HEK293 (cell line): Measurements from ENCODE around the gene HECTD4.

ENCODE experiments used
- CTCF ChIA-PET: fragments of 350-600 bp; formaldehyde crosslinking; extraction: SDS; loops from one replicate; lab custom pipeline; 2021; ENCODE audit warnings: antibody characterized with exemption; lab: Yijun Ruan, JAX
- POLR2A ChIA-PET: fragments of 300-600 bp; formaldehyde crosslinking; extraction: SDS; loops from one replicate; lab custom pipeline; 2020; ENCODE audit warnings: antibody characterized with exemption, inconsistent platforms; lab: Yijun Ruan, JAX
- H3K27ac ChIP-seq: fragments of 200-500 bp; sonication (Bioruptor generic); 2 replicates; pipeline ENCODE4 v1.5.1; 2014; ENCODE audit warnings: low read depth, low read length, control low read depth, inconsistent platforms; ENCODE audit errors: extremely low read depth
- H3K36me3 ChIP-seq, 2 experiments: fragments of 200-500 bp in 1 of 2; sonication (Bioruptor generic) in 1 of 2; 1 replicate in 1 of 2; 2 replicates in 1 of 2; pipeline ENCODE4 v1.5.1; 2014 to 2017; ENCODE audit warnings: inconsistent platforms in 2 of 2, low read length in 2 of 2; ENCODE audit not compliant: control insufficient read depth in 2 of 2, insufficient read depth in 1 of 2
- H3K4me1 ChIP-seq: fragments of 200-500 bp; sonication (Bioruptor generic); 2 replicates; pipeline ENCODE4 v1.5.1; 2014; ENCODE audit warnings: mild to moderate bottlenecking, low read length, inconsistent platforms; ENCODE audit not compliant: control insufficient read depth, insufficient read depth
- H3K4me3 ChIP-seq: 2 replicates; pipeline ENCODE4 v1.5.1; 2011; ENCODE audit warnings: low read depth, mild to moderate bottlenecking, control low read depth, low read length, moderate library complexity
- H3K9me3 ChIP-seq: fragments of 200-500 bp; sonication (Bioruptor generic); 2 replicates; pipeline ENCODE4 v1.5.1; 2014; ENCODE audit warnings: low read depth, low read length, inconsistent platforms; ENCODE audit not compliant: control insufficient read depth, insufficient read depth
- GLI2 ChIP-seq: fragments of 450-650 bp; formaldehyde crosslinking; IDR thresholded peaks from 2 replicates; pipeline ENCODE4; 2017; ENCODE audit warnings: missing biosample characterization, missing genetic modification characterization, low read depth, borderline replicate concordance
- KLF8 ChIP-seq: fragments of 450-650 bp; formaldehyde crosslinking; IDR thresholded peaks from 2 replicates; pipeline ENCODE4 v1.5.1; 2016; ENCODE audit warnings: missing biosample characterization, missing genetic modification characterization
- MYNN ChIP-seq: fragments of 450-650 bp; formaldehyde crosslinking; IDR thresholded peaks from 2 replicates; pipeline ENCODE4 v1.5.1; 2016; ENCODE audit warnings: missing biosample characterization, missing genetic modification characterization, borderline replicate concordance
- REPIN1 ChIP-seq: fragments of 450-650 bp; formaldehyde crosslinking; IDR thresholded peaks from 2 replicates; pipeline ENCODE4 v1.5.1; 2017; ENCODE audit warnings: missing biosample characterization, missing genetic modification characterization, low read depth
- SCRT2 ChIP-seq: fragments of 450-650 bp; formaldehyde crosslinking; IDR thresholded peaks from 2 replicates; pipeline ENCODE4 v1.5.1; 2016; ENCODE audit warnings: missing biosample characterization, missing genetic modification characterization
- ZFP41 ChIP-seq: fragments of 450-650 bp; formaldehyde crosslinking; IDR thresholded peaks from 2 replicates; pipeline ENCODE4 v1.5.1; 2016; ENCODE audit warnings: missing biosample characterization, missing genetic modification characterization, borderline replicate concordance
- ZNF112 ChIP-seq: fragments of 450-650 bp; formaldehyde crosslinking; IDR thresholded peaks from 2 replicates; pipeline ENCODE4 v1.5.0; 2017; ENCODE audit warnings: missing biosample characterization, missing genetic modification characterization
- ZNF121 ChIP-seq: fragments of 450-650 bp; formaldehyde crosslinking; IDR thresholded peaks from 2 replicates; pipeline ENCODE4 v1.5.1; 2016; ENCODE audit warnings: missing biosample characterization, missing genetic modification characterization
- ZNF146 ChIP-seq: fragments of 450-650 bp; formaldehyde crosslinking; IDR thresholded peaks from 2 replicates; pipeline ENCODE4 v1.5.1; 2016; ENCODE audit warnings: missing biosample characterization, missing genetic modification characterization
- ZNF174 ChIP-seq: fragments of 450-650 bp; formaldehyde crosslinking; IDR thresholded peaks from 2 replicates; pipeline ENCODE4 v1.5.0; 2017; ENCODE audit warnings: missing biosample characterization, mild to moderate bottlenecking, missing genetic modification characterization
- ZNF211 ChIP-seq: fragments of 450-650 bp; formaldehyde crosslinking; IDR thresholded peaks from 2 replicates; pipeline ENCODE4 v1.5.1; 2016; ENCODE audit warnings: low read depth, missing biosample characterization, missing genetic modification characterization
- ZNF501 ChIP-seq: fragments of 450-650 bp; formaldehyde crosslinking; IDR thresholded peaks from 2 replicates; pipeline ENCODE4 v1.5.1; 2016; ENCODE audit warnings: missing biosample characterization, missing genetic modification characterization
- ZNF510 ChIP-seq: fragments of 450-650 bp; formaldehyde crosslinking; IDR thresholded peaks from 2 replicates; pipeline ENCODE4 v1.5.1; 2018; ENCODE audit warnings: mild to moderate bottlenecking, missing genetic modification characterization, missing biosample characterization; ENCODE audit not compliant: insufficient replicate concordance
- ZNF544 ChIP-seq: fragments of 450-650 bp; formaldehyde crosslinking; IDR thresholded peaks from 2 replicates; pipeline ENCODE4 v1.5.0; 2017; ENCODE audit warnings: missing biosample characterization, missing genetic modification characterization
- ZNF843 ChIP-seq: fragments of 450-650 bp; formaldehyde crosslinking; IDR thresholded peaks from 2 replicates; pipeline ENCODE4 v1.5.1; 2016; ENCODE audit warnings: missing biosample characterization, missing genetic modification characterization
- ZXDB ChIP-seq: fragments of 450-650 bp; formaldehyde crosslinking; IDR thresholded peaks from 2 replicates; pipeline ENCODE4 v1.5.1; 2016; ENCODE audit warnings: missing biosample characterization, missing genetic modification characterization
- TF ChIP-seq, protein P1 (sequence below): fragments of 450-650 bp; formaldehyde crosslinking; IDR thresholded peaks from 2 replicates; pipeline ENCODE4 v1.5.1; 2016; ENCODE audit warnings: missing biosample characterization, missing genetic modification characterization
- TF ChIP-seq, protein P2 (sequence below): fragments of 450-650 bp; formaldehyde crosslinking; IDR thresholded peaks from 2 replicates; pipeline ENCODE4 v1.5.1; 2016; ENCODE audit warnings: missing biosample characterization, missing genetic modification characterization
- TF ChIP-seq, protein P3 (sequence below): fragments of 450-650 bp; formaldehyde crosslinking; IDR thresholded peaks from 2 replicates; pipeline ENCODE4 v1.5.1; 2016; ENCODE audit warnings: missing biosample characterization, missing genetic modification characterization
- TF ChIP-seq, protein P4 (sequence below): fragments of 450-650 bp; formaldehyde crosslinking; IDR thresholded peaks from 2 replicates; pipeline ENCODE4 v1.5.1; 2016; ENCODE audit warnings: missing biosample characterization, missing genetic modification characterization
- TF ChIP-seq, protein P5 (sequence below): fragments of 450-650 bp; formaldehyde crosslinking; IDR thresholded peaks from 2 replicates; pipeline ENCODE4 v1.5.1; 2016; ENCODE audit warnings: missing biosample characterization, missing genetic modification characterization
- TF ChIP-seq, protein P6 (sequence below): fragments of 450-650 bp; formaldehyde crosslinking; IDR thresholded peaks from 2 replicates; pipeline ENCODE4 v1.5.1; 2017; ENCODE audit warnings: missing biosample characterization, mild to moderate bottlenecking, missing genetic modification characterization, moderate library complexity
- TF ChIP-seq, protein P7 (sequence below): fragments of 450-650 bp; formaldehyde crosslinking; IDR thresholded peaks from 2 replicates; pipeline ENCODE4 v1.5.0; 2017; ENCODE audit warnings: missing biosample characterization, missing genetic modification characterization, borderline replicate concordance

Gene HECTD4

DNA sequence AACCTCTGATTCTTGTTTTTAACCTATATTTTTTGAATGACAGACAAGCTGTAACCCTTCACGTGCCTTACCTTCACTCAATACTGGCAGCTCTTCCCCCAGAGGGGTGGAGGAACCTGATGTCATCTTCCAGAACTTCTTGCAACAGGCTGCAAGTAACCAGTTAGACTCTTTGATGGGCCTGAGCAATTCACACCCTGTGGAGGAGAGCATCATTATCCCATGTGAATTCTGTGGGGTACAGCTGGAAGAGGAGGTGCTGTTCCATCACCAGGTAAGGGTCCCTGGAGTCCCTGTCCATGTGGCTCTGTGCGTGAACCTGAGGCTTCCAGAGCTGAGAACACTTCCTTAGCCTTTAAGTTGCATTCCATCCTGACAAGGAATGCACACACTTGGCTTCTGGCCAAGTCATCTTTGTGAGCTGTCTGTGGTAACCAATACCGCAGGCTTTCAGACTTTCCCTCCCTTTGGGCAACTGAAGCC, 234.2 kb downstream of the HECTD4 start:
- peaks cover 72 to 90% of the 10 kb centered on the region in 2 experiments for H3K36me3 ChIP-seq
- TF ChIP-seq ZNF510 (tag by site-specific recombination) (no peak), ZNF112 (no peak), ZNF121 (no peak), ZNF843 (no peak), SCRT2 (tag by site-specific recombination) (peak; percentile 69), ZNF501 (tag by site-specific recombination) (no peak)
- TF ChIP-seq, protein P1, sequence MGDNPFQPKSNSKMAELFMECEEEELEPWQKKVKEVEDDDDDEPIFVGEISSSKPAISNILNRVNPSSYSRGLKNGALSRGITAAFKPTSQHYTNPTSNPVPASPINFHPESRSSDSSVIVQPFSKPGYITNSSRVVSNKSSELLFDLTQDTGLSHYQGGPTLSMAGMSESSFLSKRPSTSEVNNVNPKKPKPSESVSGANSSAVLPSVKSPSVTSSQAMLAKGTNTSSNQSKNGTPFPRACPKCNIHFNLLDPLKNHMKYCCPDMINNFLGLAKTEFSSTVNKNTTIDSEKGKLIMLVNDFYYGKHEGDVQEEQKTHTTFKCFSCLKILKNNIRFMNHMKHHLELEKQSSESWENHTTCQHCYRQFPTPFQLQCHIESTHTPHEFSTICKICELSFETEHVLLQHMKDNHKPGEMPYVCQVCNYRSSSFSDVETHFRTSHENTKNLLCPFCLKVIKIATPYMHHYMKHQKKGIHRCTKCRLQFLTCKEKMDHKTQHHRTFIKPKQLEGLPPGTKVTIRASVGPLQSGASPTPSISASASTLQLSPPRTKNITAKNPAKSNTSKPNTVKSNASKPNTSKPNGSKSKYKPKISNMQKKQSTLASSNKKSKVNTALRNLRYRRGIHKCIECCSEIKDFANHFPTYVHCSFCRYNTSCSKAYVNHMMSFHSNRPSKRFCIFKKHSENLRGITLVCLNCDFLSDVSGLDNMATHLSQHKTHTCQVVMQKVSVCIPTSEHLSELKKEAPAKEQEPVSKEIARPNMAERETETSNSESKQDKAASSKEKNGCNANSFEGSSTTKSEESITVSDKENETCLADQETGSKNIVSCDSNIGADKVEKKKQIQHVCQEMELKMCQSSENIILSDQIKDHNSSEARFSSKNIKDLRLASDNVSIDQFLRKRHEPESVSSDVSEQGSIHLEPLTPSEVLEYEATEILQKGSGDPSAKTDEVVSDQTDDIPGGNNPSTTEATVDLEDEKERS (tag by site-specific recombination): no peak
- CTCF ChIA-PET: interaction anchor here (0.6 to 0.9 kb wide), 3 partner anchors 30 to 36 kb away, joined by 3 to 5 read pairs (median 3); no protein-coding TSS in a partner anchor
- H3K27ac ChIP-seq: no peak overlapping the region
- H3K9me3 ChIP-seq: no peaks in the 10 kb centered on the region
- no peak overlapping the region for H3K4me3 ChIP-seq
- POLR2A ChIA-PET: interaction anchor here (0.5 to 1.2 kb wide), 5 partner anchors 8 to 29 kb away, joined by 3 to 4 read pairs (median 3); partner anchors contain the start of gene TRAFD1
- no peaks in the 10 kb centered on the region for H3K4me1 ChIP-seq

DNA sequence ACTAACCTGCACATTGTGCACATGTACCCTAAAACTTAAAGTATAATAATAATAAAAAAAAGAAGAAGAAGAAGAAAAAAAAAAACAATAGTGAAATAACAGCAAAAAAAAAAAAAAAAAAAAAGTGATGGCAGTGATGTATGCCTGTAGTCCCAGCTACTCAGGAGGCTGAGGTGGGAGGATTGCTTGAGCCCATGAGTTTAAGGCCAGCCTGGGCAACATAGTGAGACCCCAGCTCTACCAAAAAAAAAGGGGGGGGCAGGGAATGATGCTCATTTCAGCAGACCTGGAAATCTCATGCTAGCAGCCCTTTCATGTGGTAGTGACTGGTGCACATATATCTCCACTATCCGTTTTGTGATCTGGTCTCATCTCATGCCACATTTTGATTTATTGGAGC, 236.1 kb downstream of the HECTD4 start:
- CTCF ChIA-PET: no interaction called here

More for the DNA sequence above, 236.1 kb downstream of the HECTD4 start:
- Histone ChIP-seq H3K9me3 (no peaks in the 10 kb centered on the region), H3K36me3 (peaks cover 73 to 88% of the 10 kb centered on the region in 2 experiments), H3K27ac (no peak overlapping the region), H3K4me1 (no peaks in the 10 kb centered on the region), H3K4me3 (no peak overlapping the region)
- POLR2A ChIA-PET: interaction anchor here (1.8 kb wide), 1 partner anchor 21 kb away, joined by 5 read pairs; the partner anchor contains the start of gene TRAFD1
- no peak for TF ChIP-seq MYNN (tag by site-specific recombination)
- no peak for TF ChIP-seq KLF8 (tag by site-specific recombination)
- no peak for TF ChIP-seq REPIN1 (tag by site-specific recombination)
- TF ChIP-seq, protein P2, sequence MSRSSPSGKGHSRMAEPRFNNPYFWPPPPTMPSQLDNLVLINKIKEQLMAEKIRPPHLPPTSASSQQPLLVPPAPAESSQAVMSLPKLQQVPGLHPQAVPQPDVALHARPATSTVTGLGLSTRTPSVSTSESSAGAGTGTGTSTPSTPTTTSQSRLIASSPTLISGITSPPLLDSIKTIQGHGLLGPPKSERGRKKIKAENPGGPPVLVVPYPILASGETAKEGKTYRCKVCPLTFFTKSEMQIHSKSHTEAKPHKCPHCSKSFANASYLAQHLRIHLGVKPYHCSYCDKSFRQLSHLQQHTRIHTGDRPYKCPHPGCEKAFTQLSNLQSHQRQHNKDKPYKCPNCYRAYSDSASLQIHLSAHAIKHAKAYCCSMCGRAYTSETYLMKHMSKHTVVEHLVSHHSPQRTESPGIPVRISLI (tag by site-specific recombination): peak; percentile 74
- TF ChIP-seq, protein P3, sequence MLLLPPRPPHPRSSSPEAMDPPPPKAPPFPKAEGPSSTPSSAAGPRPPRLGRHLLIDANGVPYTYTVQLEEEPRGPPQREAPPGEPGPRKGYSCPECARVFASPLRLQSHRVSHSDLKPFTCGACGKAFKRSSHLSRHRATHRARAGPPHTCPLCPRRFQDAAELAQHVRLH (tag by site-specific recombination): no peak
- TF ChIP-seq, protein P4, sequence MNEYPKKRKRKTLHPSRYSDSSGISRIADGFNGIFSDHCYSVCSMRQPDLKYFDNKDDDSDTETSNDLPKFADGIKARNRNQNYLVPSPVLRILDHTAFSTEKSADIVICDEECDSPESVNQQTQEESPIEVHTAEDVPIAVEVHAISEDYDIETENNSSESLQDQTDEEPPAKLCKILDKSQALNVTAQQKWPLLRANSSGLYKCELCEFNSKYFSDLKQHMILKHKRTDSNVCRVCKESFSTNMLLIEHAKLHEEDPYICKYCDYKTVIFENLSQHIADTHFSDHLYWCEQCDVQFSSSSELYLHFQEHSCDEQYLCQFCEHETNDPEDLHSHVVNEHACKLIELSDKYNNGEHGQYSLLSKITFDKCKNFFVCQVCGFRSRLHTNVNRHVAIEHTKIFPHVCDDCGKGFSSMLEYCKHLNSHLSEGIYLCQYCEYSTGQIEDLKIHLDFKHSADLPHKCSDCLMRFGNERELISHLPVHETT (tag by site-specific recombination): no peak
- TF ChIP-seq, protein P5, sequence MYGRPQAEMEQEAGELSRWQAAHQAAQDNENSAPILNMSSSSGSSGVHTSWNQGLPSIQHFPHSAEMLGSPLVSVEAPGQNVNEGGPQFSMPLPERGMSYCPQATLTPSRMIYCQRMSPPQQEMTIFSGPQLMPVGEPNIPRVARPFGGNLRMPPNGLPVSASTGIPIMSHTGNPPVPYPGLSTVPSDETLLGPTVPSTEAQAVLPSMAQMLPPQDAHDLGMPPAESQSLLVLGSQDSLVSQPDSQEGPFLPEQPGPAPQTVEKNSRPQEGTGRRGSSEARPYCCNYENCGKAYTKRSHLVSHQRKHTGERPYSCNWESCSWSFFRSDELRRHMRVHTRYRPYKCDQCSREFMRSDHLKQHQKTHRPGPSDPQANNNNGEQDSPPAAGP (tag by site-specific recombination): no peak
- TF ChIP-seq, protein P6, sequence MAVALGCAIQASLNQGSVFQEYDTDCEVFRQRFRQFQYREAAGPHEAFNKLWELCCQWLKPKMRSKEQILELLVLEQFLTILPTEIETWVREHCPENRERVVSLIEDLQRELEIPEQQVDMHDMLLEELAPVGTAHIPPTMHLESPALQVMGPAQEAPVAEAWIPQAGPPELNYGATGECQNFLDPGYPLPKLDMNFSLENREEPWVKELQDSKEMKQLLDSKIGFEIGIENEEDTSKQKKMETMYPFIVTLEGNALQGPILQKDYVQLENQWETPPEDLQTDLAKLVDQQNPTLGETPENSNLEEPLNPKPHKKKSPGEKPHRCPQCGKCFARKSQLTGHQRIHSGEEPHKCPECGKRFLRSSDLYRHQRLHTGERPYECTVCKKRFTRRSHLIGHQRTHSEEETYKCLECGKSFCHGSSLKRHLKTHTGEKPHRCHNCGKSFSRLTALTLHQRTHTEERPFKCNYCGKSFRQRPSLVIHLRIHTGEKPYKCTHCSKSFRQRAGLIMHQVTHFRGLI (tag by site-specific recombination): no peak
- TF ChIP-seq, protein P7, sequence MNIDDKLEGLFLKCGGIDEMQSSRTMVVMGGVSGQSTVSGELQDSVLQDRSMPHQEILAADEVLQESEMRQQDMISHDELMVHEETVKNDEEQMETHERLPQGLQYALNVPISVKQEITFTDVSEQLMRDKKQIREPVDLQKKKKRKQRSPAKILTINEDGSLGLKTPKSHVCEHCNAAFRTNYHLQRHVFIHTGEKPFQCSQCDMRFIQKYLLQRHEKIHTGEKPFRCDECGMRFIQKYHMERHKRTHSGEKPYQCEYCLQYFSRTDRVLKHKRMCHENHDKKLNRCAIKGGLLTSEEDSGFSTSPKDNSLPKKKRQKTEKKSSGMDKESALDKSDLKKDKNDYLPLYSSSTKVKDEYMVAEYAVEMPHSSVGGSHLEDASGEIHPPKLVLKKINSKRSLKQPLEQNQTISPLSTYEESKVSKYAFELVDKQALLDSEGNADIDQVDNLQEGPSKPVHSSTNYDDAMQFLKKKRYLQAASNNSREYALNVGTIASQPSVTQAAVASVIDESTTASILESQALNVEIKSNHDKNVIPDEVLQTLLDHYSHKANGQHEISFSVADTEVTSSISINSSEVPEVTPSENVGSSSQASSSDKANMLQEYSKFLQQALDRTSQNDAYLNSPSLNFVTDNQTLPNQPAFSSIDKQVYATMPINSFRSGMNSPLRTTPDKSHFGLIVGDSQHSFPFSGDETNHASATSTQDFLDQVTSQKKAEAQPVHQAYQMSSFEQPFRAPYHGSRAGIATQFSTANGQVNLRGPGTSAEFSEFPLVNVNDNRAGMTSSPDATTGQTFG (tag by site-specific recombination): no peak
- TF ChIP-seq GLI2 (tag by site-specific recombination): no peak
- peak; percentile 78 for TF ChIP-seq ZNF121
- TF ChIP-seq ZNF544 (tag by site-specific recombination): no peak
- TF ChIP-seq ZXDB: no peak
- no peak for TF ChIP-seq ZNF146 (tag by site-specific recombination)
- TF ChIP-seq ZNF174 (tag by site-specific recombination): no peak
- TF ChIP-seq ZNF211 (tag by site-specific recombination): no peak
- TF ChIP-seq ZFP41 (tag by site-specific recombination): no peak
